Spleen (tissue), 7 donors: Measurements from ENCODE around the gene PREB.

ENCODE experiments used
- POLR2A ChIP-seq, 3 donors: fragments of 450-650 bp; IDR thresholded peaks; one replicate each; pipeline ENCODE4 v1.5.1; 2017; ENCODE audit warnings: antibody characterized with exemption in 3 of 3, mild to moderate bottlenecking in 1 of 3
- POLR2AphosphoS5 ChIP-seq, 3 donors: sonication (generic); formaldehyde crosslinking; IDR thresholded peaks; one replicate each; pipeline ENCODE4 v1.5.1; 2017; ENCODE audit warnings: antibody characterized with exemption in 3 of 3
- TF ChIP-seq, protein P1 (sequence below), 11 experiments: fragments of 200-600 bp in 7 of 11; fragments of 450-650 bp in 4 of 11; sonication (generic) in 4 of 11; IDR thresholded peaks in 8 of 11; conservative IDR thresholded peaks in 3 of 11; 1 replicate in 7 of 11; 2 replicates in 4 of 11; pipeline versions ENCODE4 v1.4.0 to v1.8.0; 2016 to 2021; ENCODE audit warnings: antibody characterized with exemption in 11 of 11, inconsistent platforms in 4 of 11, mild to moderate bottlenecking in 1 of 11
- donor health status: DM: no; HTN: no; CAD: no; lungs with moderate emphysema.
- donor health status: DM: no; HTN: no; CAD: no.
- donor health status: DM: no; HTN: no; CAD: no.

DNA sequence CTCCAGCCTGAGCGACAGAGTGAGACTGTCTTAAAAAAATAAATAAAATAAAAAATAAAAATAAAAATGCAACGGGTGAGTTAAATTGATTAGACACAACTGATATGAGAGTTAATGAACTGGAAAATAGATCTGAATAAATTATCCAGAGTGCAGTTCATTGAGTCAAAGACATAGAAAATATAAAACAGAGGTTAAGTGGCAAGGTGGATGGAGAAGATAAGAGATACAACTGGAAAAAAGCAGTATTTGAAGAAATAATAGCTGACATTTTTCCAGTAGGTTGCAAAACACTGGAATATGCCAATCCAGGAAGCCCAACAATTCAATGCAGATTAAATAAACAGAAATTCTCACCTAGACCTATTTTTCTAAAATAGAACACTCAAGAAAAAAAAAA is 26.2 kb downstream of the PREB start:
- TF ChIP-seq, protein P1, sequence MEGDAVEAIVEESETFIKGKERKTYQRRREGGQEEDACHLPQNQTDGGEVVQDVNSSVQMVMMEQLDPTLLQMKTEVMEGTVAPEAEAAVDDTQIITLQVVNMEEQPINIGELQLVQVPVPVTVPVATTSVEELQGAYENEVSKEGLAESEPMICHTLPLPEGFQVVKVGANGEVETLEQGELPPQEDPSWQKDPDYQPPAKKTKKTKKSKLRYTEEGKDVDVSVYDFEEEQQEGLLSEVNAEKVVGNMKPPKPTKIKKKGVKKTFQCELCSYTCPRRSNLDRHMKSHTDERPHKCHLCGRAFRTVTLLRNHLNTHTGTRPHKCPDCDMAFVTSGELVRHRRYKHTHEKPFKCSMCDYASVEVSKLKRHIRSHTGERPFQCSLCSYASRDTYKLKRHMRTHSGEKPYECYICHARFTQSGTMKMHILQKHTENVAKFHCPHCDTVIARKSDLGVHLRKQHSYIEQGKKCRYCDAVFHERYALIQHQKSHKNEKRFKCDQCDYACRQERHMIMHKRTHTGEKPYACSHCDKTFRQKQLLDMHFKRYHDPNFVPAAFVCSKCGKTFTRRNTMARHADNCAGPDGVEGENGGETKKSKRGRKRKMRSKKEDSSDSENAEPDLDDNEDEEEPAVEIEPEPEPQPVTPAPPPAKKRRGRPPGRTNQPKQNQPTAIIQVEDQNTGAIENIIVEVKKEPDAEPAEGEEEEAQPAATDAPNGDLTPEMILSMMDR (IDR thresholded peaks at IDR 0.05 in 8 of 11, conservative IDR thresholded peaks at IDR 0.05 in 3 of 11) = no peak
- TF ChIP-seq POLR2AphosphoS5 (IDR thresholded peaks at IDR 0.05) (no peak), POLR2A (IDR thresholded peaks at IDR 0.05) (no peak)
